Gastrocnemius medialis (tissue), 4 donors: ENCODE measurements around the gene MXRA8.

Experiments used
- POLR2A ChIP-seq, 2 donors: fragments of 450-650 bp; IDR thresholded peaks; one replicate each; pipeline ENCODE4 v1.6.1; 2017; ENCODE audit warnings: antibody characterized with exemption in 2 of 2, mild to moderate bottlenecking in 2 of 2, moderate library complexity in 2 of 2
- TF ChIP-seq, protein P1 (sequence below), 5 experiments: fragments of 450-650 bp in 3 of 5; fragments of 200-600 bp in 2 of 5; sonication (generic) in 2 of 5; IDR thresholded peaks in 4 of 5; conservative IDR thresholded peaks in 1 of 5; 1 replicate in 4 of 5; 2 replicates in 1 of 5; pipeline ENCODE4 v1.5.1; 2016 to 2019; ENCODE audit warnings: antibody characterized with exemption in 5 of 5, mild to moderate bottlenecking in 3 of 5, moderate library complexity in 3 of 5

- TF ChIP-seq, protein P1, sequence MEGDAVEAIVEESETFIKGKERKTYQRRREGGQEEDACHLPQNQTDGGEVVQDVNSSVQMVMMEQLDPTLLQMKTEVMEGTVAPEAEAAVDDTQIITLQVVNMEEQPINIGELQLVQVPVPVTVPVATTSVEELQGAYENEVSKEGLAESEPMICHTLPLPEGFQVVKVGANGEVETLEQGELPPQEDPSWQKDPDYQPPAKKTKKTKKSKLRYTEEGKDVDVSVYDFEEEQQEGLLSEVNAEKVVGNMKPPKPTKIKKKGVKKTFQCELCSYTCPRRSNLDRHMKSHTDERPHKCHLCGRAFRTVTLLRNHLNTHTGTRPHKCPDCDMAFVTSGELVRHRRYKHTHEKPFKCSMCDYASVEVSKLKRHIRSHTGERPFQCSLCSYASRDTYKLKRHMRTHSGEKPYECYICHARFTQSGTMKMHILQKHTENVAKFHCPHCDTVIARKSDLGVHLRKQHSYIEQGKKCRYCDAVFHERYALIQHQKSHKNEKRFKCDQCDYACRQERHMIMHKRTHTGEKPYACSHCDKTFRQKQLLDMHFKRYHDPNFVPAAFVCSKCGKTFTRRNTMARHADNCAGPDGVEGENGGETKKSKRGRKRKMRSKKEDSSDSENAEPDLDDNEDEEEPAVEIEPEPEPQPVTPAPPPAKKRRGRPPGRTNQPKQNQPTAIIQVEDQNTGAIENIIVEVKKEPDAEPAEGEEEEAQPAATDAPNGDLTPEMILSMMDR (IDR thresholded peaks at IDR 0.05 in 4 of 5, conservative IDR thresholded peaks at IDR 0.05 in 1 of 5): no peak
- no peak for TF ChIP-seq POLR2A (IDR thresholded peaks at IDR 0.05)
Observed at GRCh38 chr1:1322952-1323351, 35.4 kb downstream of the MXRA8 start.
